ENCODE measurements around the gene TMOD1. TPM values are rescaled to one million over a fixed set of nuclear protein-coding genes. Genes with fewer than 3 reads are reported as not detected.
A peak's percentile ranks its signal among the peaks of the same experiment; 100 is the strongest.

The TMOD1 gene
- total and polyA plus RNA-seq, 11 donors = 96.4 to 201 (median 158) TPM

- H3K4me3 ChIP-seq = peak overlapping the region; percentile 50 to 98 (median 76)
- 0 to 1% (median 0%) methylated on average over 20 to 43 of the region's 43 CpGs for whole genome bisulfite sequencing, 4 donors
- ATAC-seq (peak in 1 of 4 donors; percentile 1), DNase-seq (no peak)
- no peaks in the 10 kb centered on the region for H3K27me3 ChIP-seq
- peaks cover 6 to 66% (median 49%) of the 10 kb centered on the region in 12 donors for H3K4me1 ChIP-seq
- H3K36me3 ChIP-seq = peaks cover 0 to 4% (median 0%) of the 10 kb centered on the region in 9 donors
- intact Hi-C loops (cut with DNase I) = loop anchor here in 3 of 10 donors (5.0 to 10.0 kb wide), 3 partner anchors 51 to 351 kb away; partner anchors contain the start of gene ANP32B (in 2 of the 3)
- H3K9me3 ChIP-seq = no peaks in the 10 kb centered on the region
- peak overlapping the region; percentile 86 to 98 (median 96) for H3K27ac ChIP-seq
- TF ChIP-seq CTCF (IDR thresholded peaks at IDR 0.05) (no peak), POLR2A (IDR thresholded peaks at IDR 0.05) (no peak)
These were observed 132.5 kb downstream of the TMOD1 start for GRCh38 chr9:97633859-97634490.

GRCh38 chr9:97635026-97635425 is 133.6 kb downstream of the TMOD1 start:
- Histone ChIP-seq H3K4me1 (peaks cover 6 to 70% (median 51%) of the 10 kb centered on the region in 12 donors), H3K36me3 (peaks cover 0 to 3% (median 0%) of the 10 kb centered on the region in 9 donors), H3K27ac (peak overlapping the region in 4 of 12 donors; percentile 94 to 98 (median 96)), H3K27me3 (no peaks in the 10 kb centered on the region), H3K4me3 (peak overlapping the region in 9 of 12 donors; percentile 70 to 98 (median 86)), H3K9me3 (no peaks in the 10 kb centered on the region)
- no peak for ATAC-seq
- DNase-seq = no peak
- intact Hi-C loops (cut with DNase I) = loop anchor here in 3 of 10 donors (5.0 to 10.0 kb wide), 3 partner anchors 50 to 350 kb away; partner anchors contain the start of gene ANP32B (in 1 of the 3)
- WGBS, 4 donors = 71 to 77% (median 74%) methylated on average over 7 of the region's 7 CpGs
- TF ChIP-seq POLR2A (IDR thresholded peaks at IDR 0.05) (no peak), CTCF (IDR thresholded peaks at IDR 0.05) (no peak)

GRCh38 chr9:97636903-97637302 is 135.4 kb downstream of the TMOD1 start:
- Histone ChIP-seq H3K4me1 (peaks cover 6 to 66% (median 44%) of the 10 kb centered on the region in 12 donors), H3K9me3 (no peaks in the 10 kb centered on the region), H3K36me3 (peaks cover 0 to 14% (median 7%) of the 10 kb centered on the region in 9 donors), H3K4me3 (peak overlapping the region in 1 of 12 donors; percentile 11), H3K27ac (no peak overlapping the region), H3K27me3 (no peaks in the 10 kb centered on the region)
- DNase-seq (no peak), ATAC-seq (no peak)
- WGBS, 4 donors = 60 to 65% (median 61%) methylated on average over 3 of the region's 3 CpGs
- intact Hi-C loops (cut with DNase I) = loop anchor here in 3 of 10 donors (5.0 to 10.0 kb wide), 3 partner anchors 48 to 348 kb away; partner anchors contain the start of gene ANP32B (in 1 of the 3)
- no peak for TF ChIP-seq CTCF (IDR thresholded peaks at IDR 0.05)
- TF ChIP-seq POLR2A (IDR thresholded peaks at IDR 0.05) = no peak

- H3K27me3 ChIP-seq = no peaks in the 10 kb centered on the region
- ATAC-seq = no peak
- intact Hi-C loops (cut with DNase I) = loop anchor here in 3 of 10 donors (5.0 to 10.0 kb wide), 3 partner anchors 46 to 346 kb away; partner anchors contain the start of gene ANP32B (in 1 of the 3)
- H3K4me1 ChIP-seq = peaks cover 6 to 61% (median 39%) of the 10 kb centered on the region in 12 donors
- no peak overlapping the region for H3K27ac ChIP-seq
- no peak overlapping the region for H3K4me3 ChIP-seq
- H3K9me3 ChIP-seq = no peaks in the 10 kb centered on the region
- DNase-seq = no peak
- TF ChIP-seq POLR2A (IDR thresholded peaks at IDR 0.05) (no peak), CTCF (IDR thresholded peaks at IDR 0.05) (peak in 1 of 12 donors; percentile 15)
- peaks cover 0 to 32% (median 24%) of the 10 kb centered on the region in 9 donors for H3K36me3 ChIP-seq
- 61 to 70% (median 65%) methylated on average over 3 of the region's 3 CpGs for WGBS, 4 donors
These were observed 137.2 kb downstream of the TMOD1 start for GRCh38 chr9:97638666-97639065.
